Right atrium auricular region (tissue), 2 donors: ENCODE data around the gene PPP1R1B. TPM values are rescaled to one million over a fixed set of nuclear protein-coding genes. Genes with fewer than 3 reads are reported as not detected.

Source experiments
- DNase-seq: peaks from one replicate; pipeline ENCODE4 v3.0.0-alpha.2; 2019; ENCODE audit warnings: low spot score
- H3K27ac ChIP-seq, 2 donors: fragments of 200-600 bp; sonication (generic); 1 replicate in 1 of 2; 2 replicates in 1 of 2; pipeline ENCODE4 v1.5.1; 2016 to 2019
- H3K27me3 ChIP-seq, 2 donors: fragments of 200-600 bp; sonication (generic); one replicate each; pipeline versions ENCODE4 v1.5.1 to v1.6.0; 2017 to 2019
- H3K36me3 ChIP-seq: fragments of 200-600 bp; sonication (generic); one replicate; pipeline ENCODE4 v1.5.1; 2016
- H3K4me1 ChIP-seq, 2 donors: fragments of 200-600 bp; sonication (generic); one replicate each; pipeline versions ENCODE4 v1.5.1 to v1.6.0; 2017 to 2019
- H3K4me3 ChIP-seq, 2 donors: fragments of 200-600 bp; sonication (generic); 1 replicate in 1 of 2; 2 replicates in 1 of 2; pipeline ENCODE4 v1.5.1; 2017 to 2019; ENCODE audit warnings: mild to moderate bottlenecking in 1 of 2, moderate library complexity in 1 of 2
- H3K9me3 ChIP-seq, 2 donors: fragments of 200-600 bp; sonication (generic); one replicate each; pipeline ENCODE4 v1.5.1; 2019
- CTCF ChIP-seq, 2 donors: fragments of 200-600 bp; sonication (generic); IDR thresholded peaks; one replicate each; pipeline ENCODE4 v1.5.1; 2019; ENCODE audit warnings: antibody characterized with exemption in 2 of 2
- total RNA-seq, 2 donors: library from RNA; depleted of rRNA; stranded (reverse); fragments of >200 nt; gene quantifications; one replicate each; pipeline ENCODE4 v1.1.0, GENCODE V29; 2016

The PPP1R1B gene
- total RNA-seq, 2 donors from 2014 or later = 6.7 TPM; not detected in 1

- H3K9me3 ChIP-seq = no peaks in the 10 kb centered on the region
Measured at GRCh38 chr17:39641097-39641496, 14.3 kb downstream of the PPP1R1B start.

GRCh38 chr17:39641883-39642282 lies 15.1 kb downstream of the PPP1R1B start:
- Histone ChIP-seq H3K36me3 (no peaks in the 10 kb centered on the region), H3K9me3 (no peaks in the 10 kb centered on the region), H3K4me1 (peaks cover 0 to 67% of the 10 kb centered on the region in 2 donors), H3K4me3 (no peak overlapping the region), H3K27me3 (no peaks in the 10 kb centered on the region), H3K27ac (no peak overlapping the region)
- DNase-seq = no peak
- TF ChIP-seq CTCF (IDR thresholded peaks at IDR 0.05) = no peak

More at GRCh38 chr17:39641097-39641496, 14.3 kb downstream of the PPP1R1B start:
- H3K27me3 ChIP-seq = no peaks in the 10 kb centered on the region
- no peak overlapping the region for H3K27ac ChIP-seq
- no peak overlapping the region for H3K4me3 ChIP-seq
- no peaks in the 10 kb centered on the region for H3K36me3 ChIP-seq
- no peak for TF ChIP-seq CTCF (IDR thresholded peaks at IDR 0.05)
- DNase-seq = no peak
- peaks cover 0 to 73% of the 10 kb centered on the region in 2 donors for H3K4me1 ChIP-seq

DNA sequence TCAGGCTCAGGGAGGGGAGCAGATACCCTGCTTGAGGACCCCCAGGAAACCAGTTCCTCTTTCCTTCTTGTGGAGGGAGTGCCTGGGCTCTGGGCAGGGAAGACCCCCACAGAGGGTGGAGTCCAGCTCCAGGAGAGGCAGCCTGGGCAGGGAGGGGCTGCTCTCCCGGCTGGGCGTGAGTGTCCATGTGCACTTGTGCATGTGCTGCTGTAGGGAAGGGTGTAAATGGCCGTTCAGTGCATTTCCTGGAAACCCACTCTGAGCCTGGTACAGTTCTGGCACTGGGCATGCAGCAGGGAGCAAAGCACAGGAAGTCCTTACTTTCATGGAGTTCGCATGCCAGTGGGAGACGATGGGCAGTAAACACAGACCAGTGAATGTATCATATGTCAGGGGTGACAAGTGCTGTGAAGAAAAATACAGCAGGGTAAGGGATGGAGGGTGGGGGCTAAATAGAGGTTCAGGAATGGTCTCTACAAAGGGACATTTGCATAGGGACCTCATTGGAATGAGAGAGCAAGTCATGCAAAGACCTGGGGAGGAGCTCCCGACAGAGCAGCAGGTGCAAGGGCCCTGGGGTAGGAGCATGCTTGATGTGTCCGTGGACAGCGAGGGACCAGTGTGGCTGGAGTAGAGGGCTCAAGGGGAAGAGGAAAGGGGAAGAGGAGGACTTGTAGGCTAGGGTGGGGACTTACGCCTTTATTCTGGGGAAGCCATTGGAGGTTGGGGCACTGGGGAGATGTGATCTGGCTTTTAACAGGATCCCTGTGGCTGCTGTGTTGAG lies 15.7 kb downstream of the PPP1R1B start:
- H3K27ac ChIP-seq = no peak overlapping the region
- no peaks in the 10 kb centered on the region for H3K27me3 ChIP-seq
- peaks cover 0 to 69% of the 10 kb centered on the region in 2 donors for H3K4me1 ChIP-seq
- no peak overlapping the region for H3K4me3 ChIP-seq
- H3K9me3 ChIP-seq = no peaks in the 10 kb centered on the region
- DNase-seq = no peak
- no peaks in the 10 kb centered on the region for H3K36me3 ChIP-seq
- no peak for TF ChIP-seq CTCF (IDR thresholded peaks at IDR 0.05)

DNA sequence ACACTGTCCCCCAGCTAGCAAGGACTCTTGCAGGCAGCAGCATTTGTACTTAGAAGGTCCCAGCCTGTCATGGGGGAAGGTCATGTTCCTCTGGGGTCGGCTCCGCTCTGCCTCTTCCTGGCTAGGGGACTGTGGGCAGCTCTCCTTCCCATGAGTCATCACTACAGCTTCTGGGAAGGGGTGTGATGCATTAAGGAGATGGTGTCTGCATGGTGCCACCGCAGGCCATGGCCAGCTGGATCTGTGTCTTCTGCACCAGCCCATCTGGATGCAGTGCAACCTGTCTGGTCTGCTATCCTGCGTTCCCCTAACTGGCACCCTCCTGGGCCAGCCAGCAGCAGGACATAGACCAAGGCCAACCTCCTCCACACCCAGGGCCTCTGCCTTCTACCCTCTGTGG lies 16.5 kb downstream of the PPP1R1B start:
- no peak for TF ChIP-seq CTCF (IDR thresholded peaks at IDR 0.05)
- Histone ChIP-seq H3K36me3 (no peaks in the 10 kb centered on the region), H3K9me3 (no peaks in the 10 kb centered on the region), H3K27ac (no peak overlapping the region), H3K27me3 (no peaks in the 10 kb centered on the region), H3K4me1 (peaks cover 0 to 64% of the 10 kb centered on the region in 2 donors), H3K4me3 (no peak overlapping the region)
- no peak for DNase-seq

DNA sequence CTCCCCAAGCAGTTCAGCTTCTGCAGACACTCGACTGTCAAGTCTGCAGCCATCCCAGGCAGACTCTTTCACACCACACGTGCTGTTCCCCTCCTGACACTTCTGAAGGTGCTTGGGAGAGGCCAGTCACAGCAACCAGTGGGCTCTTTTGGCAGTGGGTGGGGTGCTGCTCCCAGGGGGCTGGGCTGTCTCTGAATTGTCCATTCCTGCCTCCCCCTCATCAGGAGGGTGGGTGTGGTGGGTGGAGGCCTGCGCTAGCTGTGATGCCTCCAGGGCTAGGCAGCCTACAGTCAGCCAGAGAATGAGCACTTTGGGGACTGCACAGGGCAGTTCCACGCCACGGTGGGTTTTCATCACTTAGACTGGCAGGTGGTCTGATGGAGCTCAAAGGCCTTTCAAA lies 20.5 kb downstream of the PPP1R1B start:
- no peaks in the 10 kb centered on the region for H3K36me3 ChIP-seq
- no peak overlapping the region for H3K4me3 ChIP-seq
- no peaks in the 10 kb centered on the region for H3K9me3 ChIP-seq
- DNase-seq = no peak
- H3K27ac ChIP-seq = no peak overlapping the region
- peaks cover 0 to 37% of the 10 kb centered on the region in 2 donors for H3K4me1 ChIP-seq
- TF ChIP-seq CTCF (IDR thresholded peaks at IDR 0.05) = no peak
- no peaks in the 10 kb centered on the region for H3K27me3 ChIP-seq
